ENCODE results near the gene CBX3.

- no peak for TF ChIP-seq CTCF (IDR thresholded peaks at IDR 0.05)
- no peak for TF ChIP-seq POLR2A (IDR thresholded peaks at IDR 0.05)
These were observed 22.8 kb downstream of the CBX3 start for GRCh38 chr7:26224359-26224758.

All from heart left ventricle (tissue), 13 donors.